HCT116 (cell line): Measurements from ENCODE around the gene THADA. TPM values are rescaled to one million over a fixed set of nuclear protein-coding genes. Genes with fewer than 3 reads are reported as not detected.

Source experiments
- ATAC-seq: fragments of 200-7000 bp; cut with Tn5 transposase; 2 replicates; pipeline ENCODE4 v1.9.1; 2020; ENCODE audit warnings: mild to moderate bottlenecking, moderate library complexity
- BruUV-seq: library from RNA; stranded (reverse); fragments of 400-500 nt; replicated peaks from 2 replicates; lab custom pipeline; 2021; lab: Mats Ljungman, UMichigan
- CTCF ChIA-PET: fragments of 300-600 bp; sonication (Branson Sonifier 250); formaldehyde crosslinking; loops from one replicate; lab custom pipeline; 2021; ENCODE audit warnings: antibody characterized with exemption; lab: Charles Lee
- POLR2A ChIA-PET: fragments of 300-600, 350-600 bp; sonication (Branson Sonifier 250); formaldehyde crosslinking; loops from one replicate; lab custom pipeline; 2021; ENCODE audit warnings: antibody characterized with exemption; lab: Charles Lee
- RAD21 ChIA-PET, 2 experiments: fragments of 300-600 bp; sonication (Branson Sonifier 250); formaldehyde crosslinking; loops; one replicate each; lab custom pipeline; 2023; ENCODE audit warnings: low total read pairs in 2 of 2; ENCODE audit not compliant: uncharacterized antibody in 2 of 2, unreplicated experiment in 2 of 2, low non-redundant PET in 1 of 2; lab: Charles Lee
- DNase-seq: peaks from one replicate; pipeline ENCODE4 v3.0.0-alpha.2; 2010; ENCODE audit warnings: low read depth, low spot score
- H2AFZ ChIP-seq: fragments of 200-600 bp; shearing (Covaris generic), sonication (generic); 2 replicates; pipeline ENCODE4 v1.6.1; 2017; ENCODE audit warnings: low read depth, mixed run types, mixed read lengths, antibody characterized with exemption, low read length; ENCODE audit not compliant: poor library complexity, severe bottlenecking
- H3K27ac ChIP-seq: 2 replicates; pipeline ENCODE4 v1.5.1; 2012; ENCODE audit warnings: low read depth, low read length
- H3K27me3 ChIP-seq: fragments of 200-600 bp; sonication (generic); 2 replicates; pipeline ENCODE4 v1.6.1; 2016; ENCODE audit warnings: mixed run types, low read length, mixed read lengths; ENCODE audit not compliant: insufficient read depth
- H3K36me3 ChIP-seq, 2 experiments: fragments of 200-500 bp in 1 of 2; fragments of 200-600 bp in 1 of 2; sonication (Bioruptor generic) in 1 of 2; sonication (generic) in 1 of 2; 2 replicates each; pipeline versions ENCODE4 v1.5.1 to v1.6.1; 2014 to 2016; ENCODE audit warnings: low read length in 2 of 2, inconsistent platforms in 1 of 2, mixed read lengths in 1 of 2, mixed run types in 1 of 2; ENCODE audit not compliant: insufficient read depth in 2 of 2, control insufficient read depth in 1 of 2
- H3K4me1 ChIP-seq, 2 experiments: fragments of 200-600 bp in 1 of 2; sonication (generic) in 1 of 2; 2 replicates each; pipeline versions ENCODE4 v1.5.1 to v1.6.1; 2012 to 2017; ENCODE audit warnings: low read length in 2 of 2, inconsistent platforms in 1 of 2, mild to moderate bottlenecking in 1 of 2, mixed read lengths in 1 of 2, mixed run types in 1 of 2, moderate library complexity in 1 of 2; ENCODE audit not compliant: insufficient read depth in 2 of 2, control insufficient read depth in 1 of 2
- H3K4me2 ChIP-seq: fragments of 200-600 bp; sonication (generic); 2 replicates; pipeline ENCODE4 v1.6.1; 2017; ENCODE audit warnings: mixed run types, low read length, mixed read lengths
- H3K4me3 ChIP-seq, 2 experiments: fragments of 200-600 bp in 1 of 2; sonication (generic) in 1 of 2; replicated peaks in 1 of 2; 2 replicates each; pipeline ENCODE4 v1.5.1; 2011 to 2016; ENCODE audit warnings: low read length in 2 of 2, control low read depth in 1 of 2, low read depth in 1 of 2, mild to moderate bottlenecking in 1 of 2, mixed read lengths in 1 of 2, mixed run types in 1 of 2
- H3K79me2 ChIP-seq: fragments of 200-600 bp; sonication (generic); 2 replicates; pipeline ENCODE4 v1.6.1; 2017; ENCODE audit warnings: mild to moderate bottlenecking, mixed run types, low read length, moderate library complexity, mixed read lengths; ENCODE audit not compliant: insufficient read depth
- H3K9ac ChIP-seq: fragments of 200-600 bp; sonication (generic); 2 replicates; pipeline ENCODE4 v1.6.1; 2016; ENCODE audit warnings: low read length, mixed read lengths
- H3K9me2 ChIP-seq: fragments of 200-600 bp; sonication (generic), shearing (Covaris generic); 2 replicates; pipeline ENCODE4 v1.6.1; 2017; ENCODE audit warnings: mixed run types, mild to moderate bottlenecking, moderate library complexity; ENCODE audit not compliant: insufficient read depth
- H3K9me3 ChIP-seq, 2 experiments: fragments of 200-500 bp in 1 of 2; fragments of 200-600 bp in 1 of 2; sonication (Bioruptor generic) in 1 of 2; sonication (generic) in 1 of 2; 2 replicates each; pipeline ENCODE4 v1.6.1; 2014 to 2017; ENCODE audit warnings: low read length in 2 of 2, mixed read lengths in 2 of 2, inconsistent platforms in 1 of 2, low read depth in 1 of 2, mild to moderate bottlenecking in 1 of 2, mixed run types in 1 of 2, moderate library complexity in 1 of 2; ENCODE audit not compliant: control insufficient read depth in 1 of 2, insufficient read depth in 1 of 2
- H4K20me1 ChIP-seq: fragments of 200-600 bp; sonication (generic), shearing (Covaris generic); 2 replicates; pipeline ENCODE4 v1.6.1; 2017; ENCODE audit warnings: mixed run types, mild to moderate bottlenecking, moderate library complexity; ENCODE audit not compliant: insufficient read depth
- ATF3 ChIP-seq: IDR thresholded peaks from 2 replicates; pipeline ENCODE4 v1.6.1; 2012
- EZH2 ChIP-seq: fragments of 200-600 bp; sonication (generic); IDR thresholded peaks from 2 replicates; pipeline ENCODE4 v1.6.1; 2017; ENCODE audit warnings: antibody characterized with exemption, mixed run types
- POLR2A ChIP-seq: IDR thresholded peaks from 2 replicates; pipeline ENCODE4 v1.7.0; 2011; ENCODE audit warnings: borderline replicate concordance; ENCODE audit not compliant: insufficient read depth, insufficient read length; ENCODE audit errors: extremely low read depth
- POLR2AphosphoS5 ChIP-seq: IDR thresholded peaks from 2 replicates; pipeline ENCODE4 v1.6.1; 2011; ENCODE audit warnings: mild to moderate bottlenecking, low read depth, low read length, moderate library complexity
- YY1 ChIP-seq: IDR thresholded peaks from 2 replicates; pipeline ENCODE4 v1.6.1; 2011; ENCODE audit warnings: low read length, low read depth, moderate library complexity, mild to moderate bottlenecking; ENCODE audit not compliant: insufficient replicate concordance; ENCODE audit errors: extremely low read depth
- ZBTB33 ChIP-seq: IDR thresholded peaks from 2 replicates; pipeline ENCODE4 v1.6.1; 2011; ENCODE audit warnings: mild to moderate bottlenecking, low read length, moderate library complexity; ENCODE audit not compliant: insufficient replicate concordance; ENCODE audit errors: extremely low read depth
- ZFX ChIP-seq: fragments of 450-650 bp; IDR thresholded peaks from 2 replicates; pipeline ENCODE4 v1.6.1; 2017
- intact Hi-C: fragments of 100-400 bp; cut with micrococcal nuclease; formaldehyde crosslinking; loops from 2 replicates; pipeline ENCODE4 v1.10.0; 2022
- total RNA-seq: library from RNA; stranded (reverse); gene quantifications from one replicate; pipeline ENCODE4 v1.2.1, GENCODE V29; 2021; ENCODE audit not compliant: unreplicated experiment

THADA gene
- total RNA-seq, 1 experiment from 2014 or later: 30.7 TPM

- Histone ChIP-seq H2AFZ (no peak overlapping the region), H3K27ac (peak overlapping the region; percentile 90), H4K20me1 (no peaks in the 10 kb centered on the region), H3K4me3 (peak overlapping the region; percentile 67 to 81), H3K4me1 (peaks cover 45 to 63% of the 10 kb centered on the region in 2 experiments), H3K79me2 (peaks cover 39% of the 10 kb centered on the region), H3K36me3 (peaks cover 10 to 12% of the 10 kb centered on the region in 2 experiments; a peak in 3 of 4 replicates)
- CTCF ChIA-PET: interaction anchor here (1.0 kb wide), 1 partner anchor 196 kb away, joined by 3 read pairs; no protein-coding TSS in a partner anchor
- RAD21 ChIA-PET: interaction anchor here in 1 of 2 experiments (0.6 to 0.7 kb wide), 2 partner anchors 58 to 351 kb away, joined by 4 to 10 read pairs; no protein-coding TSS in a partner anchor
- intact Hi-C loops: no loop called here
- TF ChIP-seq EZH2 (no peak), ZFX (peak; percentile 90)
- TF ChIP-seq, all 23 proteins: peak for 1
- H3K27me3 ChIP-seq: no peaks in the 10 kb centered on the region
- BruUV-seq: no TSS peak
- no peaks in the 10 kb centered on the region for H3K9me2 ChIP-seq
- H3K9ac ChIP-seq: peak overlapping the region; percentile 81
- DNase-seq (no peak), ATAC-seq (peak; percentile 36)
- peak overlapping the region; percentile 91 for H3K4me2 ChIP-seq
- POLR2A ChIA-PET: interaction anchor here (1.6 kb wide), 1 partner anchor 20 kb away, joined by 4 read pairs; no protein-coding TSS in a partner anchor
- no peaks in the 10 kb centered on the region for H3K9me3 ChIP-seq
Measured at GRCh38 chr2:43220229-43220751, 375.5 kb downstream of the THADA start.

- Histone ChIP-seq H3K36me3 (peaks cover 10 to 12% of the 10 kb centered on the region in 2 experiments; a peak in 3 of 4 replicates), H3K9me3 (no peaks in the 10 kb centered on the region), H3K4me2 (peak overlapping the region; percentile 91), H2AFZ (peak overlapping the region; percentile 63), H3K9ac (peak overlapping the region; percentile 81), H3K79me2 (peaks cover 32% of the 10 kb centered on the region), H3K27ac (peak overlapping the region; percentile 90), H3K9me2 (no peaks in the 10 kb centered on the region), H4K20me1 (no peaks in the 10 kb centered on the region), H3K4me1 (peaks cover 45 to 58% of the 10 kb centered on the region in 2 experiments), H3K27me3 (no peaks in the 10 kb centered on the region), H3K4me3 (peak overlapping the region; percentile 67 to 81)
- BruUV-seq: TSS peak; percentile 82
- intact Hi-C loops: no loop called here
- ChIA-PET CTCF (no interaction called here), POLR2A (interaction anchor here (0.6 to 1.6 kb wide), 2 partner anchors 20 to 246 kb away, joined by 4 to 5 read pairs; no protein-coding TSS in a partner anchor), RAD21 (interaction anchor here (0.6 to 0.7 kb wide), 3 partner anchors 50 to 350 kb away, joined by 4 to 10 read pairs (median 4); no protein-coding TSS in a partner anchor)
- peak; percentile 46 for TF ChIP-seq POLR2A
- TF ChIP-seq POLR2AphosphoS5: peak; percentile 69
- TF ChIP-seq ATF3: no peak
- TF ChIP-seq EZH2: no peak
- no peak for TF ChIP-seq ZBTB33
- TF ChIP-seq YY1: peak; percentile 3
- ATAC-seq (peak; percentile 86), DNase-seq (peak; percentile 75)
Measured at GRCh38 chr2:43219383-43220228, 376.2 kb downstream of the THADA start.
